ENCODE measurements around the gene SMARCAL1. TPM values are rescaled to one million over a fixed set of nuclear protein-coding genes. Genes with fewer than 3 reads are reported as not detected.

The SMARCAL1 gene
- total and polyA plus RNA-seq, 4 donors, result 3.4 to 9.3 (median 5.4) TPM

DNA sequence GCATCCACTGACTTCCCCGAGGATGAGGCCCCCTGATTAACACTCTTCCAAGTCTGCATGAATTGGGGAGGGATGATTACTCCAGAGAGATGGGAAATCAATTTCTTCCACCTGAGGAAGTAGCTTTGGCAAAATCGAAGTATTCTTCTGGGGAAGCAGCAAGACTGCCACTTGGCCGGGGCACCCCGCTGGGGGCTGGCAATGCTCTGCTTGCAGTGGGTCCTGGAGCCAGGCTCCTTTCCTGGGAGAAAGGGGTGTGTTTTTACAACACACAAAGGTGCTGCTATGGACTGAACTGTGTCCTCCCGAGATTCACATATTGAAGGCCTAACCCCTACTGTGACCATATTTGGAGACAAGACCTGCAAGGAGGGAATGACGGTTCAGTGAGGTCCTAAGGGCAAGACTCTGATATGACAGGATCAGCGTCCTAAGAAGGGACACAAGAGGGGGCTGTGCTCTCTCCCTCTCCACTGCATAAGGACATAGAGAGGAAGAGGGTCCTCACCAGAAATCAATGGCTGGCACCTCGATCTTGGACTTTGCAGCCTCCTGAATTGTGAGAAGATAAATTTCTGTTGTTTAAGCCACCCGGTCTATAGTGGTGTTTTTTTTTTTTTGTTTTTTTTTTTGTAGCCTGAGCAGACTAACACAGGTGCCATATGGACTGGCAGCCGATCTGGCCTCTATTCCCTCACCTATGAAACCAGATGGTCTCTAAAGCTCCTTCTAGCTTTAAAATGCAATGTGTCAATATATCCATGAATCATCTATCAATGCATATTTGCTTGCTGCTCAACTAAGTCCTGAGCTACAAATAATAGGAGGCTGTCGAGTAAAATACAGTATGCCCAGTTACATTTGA, 3.6 kb upstream of the SMARCAL1 start:
- Histone ChIP-seq H3K4me1 (ENCODE audit: control insufficient read depth in 4 of 4, insufficient read depth in 4 of 4, low read length in 3 of 4) (peaks cover 0 to 10% (median 3%) of the 10 kb centered on the region in 4 donors), H3K36me3 (ENCODE audit: control insufficient read depth in 4 of 4, insufficient read depth in 3 of 4, low read depth in 1 of 4, low read length in 3 of 4) (no peaks in the 10 kb centered on the region), H3K27ac (ENCODE audit: low read depth in 1 of 2, low read length in 2 of 2) (no peak overlapping the region), H3K9me3 (ENCODE audit: control insufficient read depth in 4 of 4, low read length in 3 of 4) (no peaks in the 10 kb centered on the region), H3K4me3 (ENCODE audit: low read depth in 1 of 3, low read length in 3 of 3) (no peak overlapping the region), H3K27me3 (ENCODE audit: control insufficient read depth in 4 of 4, insufficient read depth in 4 of 4, low read length in 3 of 4) (no peaks in the 10 kb centered on the region), H3K9ac (ENCODE audit: low read depth in 1 of 2, low read length in 2 of 2) (no peak overlapping the region)
- TF ChIP-seq CTCF (IDR thresholded peaks at IDR 0.05; ENCODE audit: low read depth, low read length, missing input control), result no peak
- no peak for TF ChIP-seq RAD21 (IDR thresholded peaks at IDR 0.05)
- no peak for TF ChIP-seq HNF4G (IDR thresholded peaks at IDR 0.05)
- TF ChIP-seq NR2F2 (IDR thresholded peaks at IDR 0.05), result no peak
- TF ChIP-seq HNF4A (conservative IDR thresholded peaks at IDR 0.05), result no peak
- no peak for TF ChIP-seq TAF1 (conservative IDR thresholded peaks at IDR 0.05)
- no peak for TF ChIP-seq SP1 (IDR thresholded peaks at IDR 0.05)
- TF ChIP-seq ATF3 (IDR thresholded peaks at IDR 0.05), result no peak
- TF ChIP-seq FOXA2 (IDR thresholded peaks at IDR 0.05), result no peak
- TF ChIP-seq, protein P1, sequence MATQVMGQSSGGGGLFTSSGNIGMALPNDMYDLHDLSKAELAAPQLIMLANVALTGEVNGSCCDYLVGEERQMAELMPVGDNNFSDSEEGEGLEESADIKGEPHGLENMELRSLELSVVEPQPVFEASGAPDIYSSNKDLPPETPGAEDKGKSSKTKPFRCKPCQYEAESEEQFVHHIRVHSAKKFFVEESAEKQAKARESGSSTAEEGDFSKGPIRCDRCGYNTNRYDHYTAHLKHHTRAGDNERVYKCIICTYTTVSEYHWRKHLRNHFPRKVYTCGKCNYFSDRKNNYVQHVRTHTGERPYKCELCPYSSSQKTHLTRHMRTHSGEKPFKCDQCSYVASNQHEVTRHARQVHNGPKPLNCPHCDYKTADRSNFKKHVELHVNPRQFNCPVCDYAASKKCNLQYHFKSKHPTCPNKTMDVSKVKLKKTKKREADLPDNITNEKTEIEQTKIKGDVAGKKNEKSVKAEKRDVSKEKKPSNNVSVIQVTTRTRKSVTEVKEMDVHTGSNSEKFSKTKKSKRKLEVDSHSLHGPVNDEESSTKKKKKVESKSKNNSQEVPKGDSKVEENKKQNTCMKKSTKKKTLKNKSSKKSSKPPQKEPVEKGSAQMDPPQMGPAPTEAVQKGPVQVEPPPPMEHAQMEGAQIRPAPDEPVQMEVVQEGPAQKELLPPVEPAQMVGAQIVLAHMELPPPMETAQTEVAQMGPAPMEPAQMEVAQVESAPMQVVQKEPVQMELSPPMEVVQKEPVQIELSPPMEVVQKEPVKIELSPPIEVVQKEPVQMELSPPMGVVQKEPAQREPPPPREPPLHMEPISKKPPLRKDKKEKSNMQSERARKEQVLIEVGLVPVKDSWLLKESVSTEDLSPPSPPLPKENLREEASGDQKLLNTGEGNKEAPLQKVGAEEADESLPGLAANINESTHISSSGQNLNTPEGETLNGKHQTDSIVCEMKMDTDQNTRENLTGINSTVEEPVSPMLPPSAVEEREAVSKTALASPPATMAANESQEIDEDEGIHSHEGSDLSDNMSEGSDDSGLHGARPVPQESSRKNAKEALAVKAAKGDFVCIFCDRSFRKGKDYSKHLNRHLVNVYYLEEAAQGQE (IDR thresholded peaks at IDR 0.05), result no peak
- TF ChIP-seq FOXA1 (IDR thresholded peaks at IDR 0.05), result no peak
- no peak for TF ChIP-seq ZBTB33 (IDR thresholded peaks at IDR 0.05)
- no peak for TF ChIP-seq JUND (IDR thresholded peaks at IDR 0.05)
- TF ChIP-seq RXRA (IDR thresholded peaks at IDR 0.05), result no peak
- WGBS, result 71% methylated on average over 11 of the region's 11 CpGs
- no peak for DNase-seq (ENCODE audit: low spot score)

DNA sequence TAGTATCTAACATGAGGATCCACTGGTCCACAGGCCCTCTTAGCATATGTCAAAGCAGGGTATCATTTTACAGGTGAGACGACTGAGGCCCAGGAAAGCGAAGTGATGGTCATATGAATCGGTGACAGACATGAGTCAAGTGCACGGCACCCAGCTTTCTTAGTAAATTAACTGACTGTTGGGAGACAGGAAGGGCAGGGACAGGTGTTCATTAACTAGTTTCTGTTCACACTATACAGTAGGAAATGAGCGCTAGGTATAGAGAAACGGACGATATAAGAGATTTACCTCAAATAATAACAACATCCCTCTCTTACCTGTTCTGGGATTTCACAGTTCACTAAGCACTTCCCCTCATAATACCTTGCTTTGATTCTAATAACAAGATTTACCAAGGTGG, 1.7 kb upstream of the SMARCAL1 start:
- Histone ChIP-seq H3K9me3 (ENCODE audit: control insufficient read depth in 4 of 4, low read length in 3 of 4) (no peaks in the 10 kb centered on the region), H3K36me3 (ENCODE audit: control insufficient read depth in 4 of 4, insufficient read depth in 3 of 4, low read depth in 1 of 4, low read length in 3 of 4) (peaks cover 0 to 3% (median under 1%) of the 10 kb centered on the region in 4 donors), H3K27ac (ENCODE audit: low read depth in 1 of 2, low read length in 2 of 2) (no peak overlapping the region), H3K4me3 (ENCODE audit: low read depth in 1 of 3, low read length in 3 of 3) (no peak overlapping the region), H3K9ac (ENCODE audit: low read depth in 1 of 2, low read length in 2 of 2) (no peak overlapping the region), H3K27me3 (ENCODE audit: control insufficient read depth in 4 of 4, insufficient read depth in 4 of 4, low read length in 3 of 4) (no peaks in the 10 kb centered on the region), H3K4me1 (ENCODE audit: control insufficient read depth in 4 of 4, insufficient read depth in 4 of 4, low read length in 3 of 4) (peaks cover 0 to 10% (median 3%) of the 10 kb centered on the region in 4 donors)
- 93% methylated on average over 7 of the region's 7 CpGs for WGBS
- DNase-seq (ENCODE audit: low spot score), result no peak
- TF ChIP-seq FOXA1 (IDR thresholded peaks at IDR 0.05) (no peak), EGR1 (IDR thresholded peaks at IDR 0.05; ENCODE audit: low read depth in 2 of 2) (no peak), RXRA (IDR thresholded peaks at IDR 0.05) (no peak), ATF3 (IDR thresholded peaks at IDR 0.05) (no peak), JUND (IDR thresholded peaks at IDR 0.05) (no peak), NR2F2 (IDR thresholded peaks at IDR 0.05) (no peak), HNF4G (IDR thresholded peaks at IDR 0.05) (no peak), RAD21 (IDR thresholded peaks at IDR 0.05) (no peak), ZBTB33 (IDR thresholded peaks at IDR 0.05) (no peak), TAF1 (conservative IDR thresholded peaks at IDR 0.05) (no peak), GABPA (IDR thresholded peaks at IDR 0.05 in 1 of 2, conservative IDR thresholded peaks at IDR 0.05 in 1 of 2) (no peak)
- TF ChIP-seq, protein P1 (IDR thresholded peaks at IDR 0.05), result no peak

Data from liver (tissue), 9 donors.